Activated T-cell treated with anti-CD3 and anti-CD28 coated beads for 48 hours (primary cell): ENCODE measurements around the gene EYA2.

ENCODE experiments used
- DNase-seq: peaks from one replicate; pipeline ENCODE4 v3.0.0-alpha.2; 2020; ENCODE audit warnings: low read depth

The EYA2 gene

GRCh38 chr20:47066484-47067270, 172.0 kb downstream of the EYA2 start:
- no peak for DNase-seq

GRCh38 chr20:47067776-47068175, 173.1 kb downstream of the EYA2 start:
- no peak for DNase-seq

- no peak for DNase-seq
Measured at GRCh38 chr20:47070176-47070575, 175.5 kb downstream of the EYA2 start.

GRCh38 chr20:47071646-47072185, 177.1 kb downstream of the EYA2 start:
- no peak for DNase-seq

GRCh38 chr20:47073766-47074475, 179.3 kb downstream of the EYA2 start:
- DNase-seq: no peak

- DNase-seq: no peak
Measured at GRCh38 chr20:47075263-47075662, 180.6 kb downstream of the EYA2 start.

- no peak for DNase-seq
Measured at GRCh38 chr20:47079047-47079446, 184.4 kb downstream of the EYA2 start.

- no peak for DNase-seq
Measured at GRCh38 chr20:47080365-47080764, 185.7 kb downstream of the EYA2 start.

GRCh38 chr20:47086316-47086715, 191.7 kb downstream of the EYA2 start:
- DNase-seq: no peak

GRCh38 chr20:47088335-47088734, 193.7 kb downstream of the EYA2 start:
- no peak for DNase-seq

GRCh38 chr20:47089151-47089550, 194.5 kb downstream of the EYA2 start:
- DNase-seq: no peak

GRCh38 chr20:47090835-47091234, 196.2 kb downstream of the EYA2 start:
- no peak for DNase-seq

GRCh38 chr20:47093320-47093966, 198.8 kb downstream of the EYA2 start:
- DNase-seq: no peak

GRCh38 chr20:47095690-47096089, 201.0 kb downstream of the EYA2 start:
- no peak for DNase-seq

GRCh38 chr20:47097691-47098622, 203.3 kb downstream of the EYA2 start:
- DNase-seq: no peak

GRCh38 chr20:47099093-47099492, 204.4 kb downstream of the EYA2 start:
- DNase-seq: no peak

GRCh38 chr20:47099825-47100441, 205.3 kb downstream of the EYA2 start:
- no peak for DNase-seq

- no peak for DNase-seq
Measured at GRCh38 chr20:47102629-47103028, 208.0 kb downstream of the EYA2 start.

- no peak for DNase-seq
Measured at GRCh38 chr20:47106786-47107185, 212.1 kb downstream of the EYA2 start.

GRCh38 chr20:47108994-47109393, 214.4 kb downstream of the EYA2 start:
- no peak for DNase-seq

GRCh38 chr20:47110819-47111218, 216.2 kb downstream of the EYA2 start:
- DNase-seq: no peak
